IgD-negative memory B cell (primary cell): Measurements from ENCODE around the gene SPACDR. TPM values are rescaled to one million over a fixed set of nuclear protein-coding genes. Genes with fewer than 3 reads are reported as not detected.
"Not testable (repeated sequence)": the region's sequence is repeated elsewhere in the genome, so short reads cannot be mapped to it uniquely, and the experiment has no call there.

ENCODE experiments used
- H3K27ac Mint-ChIP-seq, 3 donors: one replicate each; pipeline ENCODE4 v1.8.0; 2020 to 2022; ENCODE audit warnings: mild to moderate bottlenecking in 3 of 3, mixed read lengths in 3 of 3, moderate library complexity in 1 of 3
- H3K27me3 Mint-ChIP-seq: one replicate; pipeline ENCODE4 v1.8.0; 2021; ENCODE audit warnings: mixed read lengths
- H3K36me3 Mint-ChIP-seq: one replicate; pipeline ENCODE4 v1.8.0; 2020; ENCODE audit warnings: mild to moderate bottlenecking, mixed read lengths
- H3K4me1 Mint-ChIP-seq, 3 donors: one replicate each; pipeline ENCODE4 v1.8.0; 2020 to 2022; ENCODE audit warnings: mixed read lengths in 3 of 3, mild to moderate bottlenecking in 1 of 3
- H3K4me3 Mint-ChIP-seq, 4 donors: one replicate each; pipeline ENCODE4 v1.8.0; 2020 to 2022; ENCODE audit warnings: mild to moderate bottlenecking in 4 of 4, mixed read lengths in 4 of 4, moderate library complexity in 3 of 4
- H3K9me3 Mint-ChIP-seq, 3 donors: one replicate each; pipeline ENCODE4 v1.8.0; 2020 to 2021; ENCODE audit warnings: mixed read lengths in 3 of 3, mild to moderate bottlenecking in 1 of 3
- polyA plus RNA-seq: library from polyadenylated mRNA; unstranded; fragments of 300-500 nt; fragmentation: Illumina TruSeq; gene quantifications from one replicate; pipeline ENCODE4 v1.2.3, GENCODE V29; 2021

SPACDR gene
- polyA plus RNA-seq, result 0.78 TPM

- Mint-ChIP-seq H3K27me3 (no peaks in the 10 kb centered on the region), H3K4me3 (no peak within 1 kb of the TSS), H3K9me3 (no peaks in the 10 kb centered on the region), H3K4me1 (peaks cover 0 to 2% (median 0%) of the 10 kb centered on the region in 3 donors), H3K36me3 (no peaks in the 10 kb centered on the region), H3K27ac (peak within 1 kb of the TSS in 2 of 3 donors; percentile 67 to 71)
These were observed at the start of gene SPACDR for GRCh38 chr7:100464210-100464660. Gene SPACDR, minus strand, starts transcription at chr7:100464260. Its CDS starts 235 bp downstream, at chr7:100464025.

- Mint-ChIP-seq H3K4me3 (no peak overlapping the region), H3K9me3 (no peaks in the 10 kb centered on the region), H3K27ac (no peak overlapping the region), H3K27me3 (peaks cover 5% of the 10 kb centered on the region), H3K4me1 (peaks cover 0 to 6% (median 3%) of the 10 kb centered on the region in 3 donors), H3K36me3 (no peaks in the 10 kb centered on the region)
These were observed 49.3 kb upstream of the SPACDR start for GRCh38 chr7:100513212-100513810.

GRCh38 chr7:100510437-100511239 is 46.6 kb upstream of the SPACDR start:
- Mint-ChIP-seq H3K27ac (no peak overlapping the region), H3K4me1 (peaks cover 0 to 3% (median 0%) of the 10 kb centered on the region in 3 donors), H3K36me3 (no peaks in the 10 kb centered on the region), H3K27me3 (peaks cover 5% of the 10 kb centered on the region), H3K9me3 (no peaks in the 10 kb centered on the region), H3K4me3 (no peak overlapping the region)

GRCh38 chr7:100509231-100509630 is 45.2 kb upstream of the SPACDR start:
- no peak overlapping the region for H3K27ac Mint-ChIP-seq
- peaks cover 0 to 3% (median 0%) of the 10 kb centered on the region in 3 donors for H3K4me1 Mint-ChIP-seq
- peaks cover 5% of the 10 kb centered on the region for H3K27me3 Mint-ChIP-seq
- H3K4me3 Mint-ChIP-seq, result no peak overlapping the region
- no peaks in the 10 kb centered on the region for H3K9me3 Mint-ChIP-seq
- H3K36me3 Mint-ChIP-seq, result no peaks in the 10 kb centered on the region

- Mint-ChIP-seq H3K9me3 (no peaks in the 10 kb centered on the region), H3K36me3 (no peaks in the 10 kb centered on the region), H3K27me3 (peaks cover 5% of the 10 kb centered on the region), H3K4me1 (peaks cover 0 to 2% (median 0%) of the 10 kb centered on the region in 3 donors), H3K27ac (no peak overlapping the region), H3K4me3 (no peak overlapping the region)
These were observed 42.4 kb upstream of the SPACDR start for GRCh38 chr7:100506356-100506923.

- H3K4me1 Mint-ChIP-seq, result peaks cover 0 to 2% (median 0%) of the 10 kb centered on the region in 3 donors
- H3K27ac Mint-ChIP-seq, result no peak overlapping the region
- H3K4me3 Mint-ChIP-seq, result no peak overlapping the region
- H3K36me3 Mint-ChIP-seq, result no peaks in the 10 kb centered on the region
- H3K9me3 Mint-ChIP-seq, result no peaks in the 10 kb centered on the region
- peaks cover 5% of the 10 kb centered on the region for H3K27me3 Mint-ChIP-seq
These were observed 41.0 kb upstream of the SPACDR start for GRCh38 chr7:100504887-100505611.

GRCh38 chr7:100504031-100504430 is 40.0 kb upstream of the SPACDR start:
- H3K9me3 Mint-ChIP-seq, H3K27me3 Mint-ChIP-seq, H3K4me1 Mint-ChIP-seq, H3K4me3 Mint-ChIP-seq, H3K27ac Mint-ChIP-seq, H3K36me3 Mint-ChIP-seq: not testable (repeated sequence)

- not testable (repeated sequence) for H3K36me3 Mint-ChIP-seq, H3K9me3 Mint-ChIP-seq, H3K27ac Mint-ChIP-seq, H3K4me1 Mint-ChIP-seq, H3K27me3 Mint-ChIP-seq, H3K4me3 Mint-ChIP-seq
These were observed 36.7 kb upstream of the SPACDR start for GRCh38 chr7:100500743-100501142.

GRCh38 chr7:100496509-100496908 is 32.4 kb upstream of the SPACDR start:
- Mint-ChIP-seq H3K36me3 (peaks cover 1% of the 10 kb centered on the region), H3K9me3 (no peaks in the 10 kb centered on the region), H3K4me1 (peaks cover 3 to 5% (median 4%) of the 10 kb centered on the region in 3 donors), H3K4me3 (no peak overlapping the region), H3K27me3 (peaks cover 13% of the 10 kb centered on the region), H3K27ac (no peak overlapping the region)

GRCh38 chr7:100493476-100494264 is 29.6 kb upstream of the SPACDR start:
- Mint-ChIP-seq H3K4me1 (peaks cover 3 to 9% (median 4%) of the 10 kb centered on the region in 3 donors), H3K36me3 (no peaks in the 10 kb centered on the region), H3K27me3 (peaks cover 15% of the 10 kb centered on the region), H3K4me3 (peak overlapping the region; percentile 38 to 89 (median 68)), H3K9me3 (no peaks in the 10 kb centered on the region), H3K27ac (no peak overlapping the region)

GRCh38 chr7:100492738-100493475 is 28.8 kb upstream of the SPACDR start:
- no peak overlapping the region for H3K27ac Mint-ChIP-seq
- peaks cover 3 to 9% (median 4%) of the 10 kb centered on the region in 3 donors for H3K4me1 Mint-ChIP-seq
- no peaks in the 10 kb centered on the region for H3K36me3 Mint-ChIP-seq
- H3K27me3 Mint-ChIP-seq, result peaks cover 15% of the 10 kb centered on the region
- no peaks in the 10 kb centered on the region for H3K9me3 Mint-ChIP-seq
- peak overlapping the region; percentile 35 to 89 (median 59) for H3K4me3 Mint-ChIP-seq

GRCh38 chr7:100491192-100491578 is 27.1 kb upstream of the SPACDR start:
- H3K27ac Mint-ChIP-seq, result no peak overlapping the region
- H3K9me3 Mint-ChIP-seq, result no peaks in the 10 kb centered on the region
- no peak overlapping the region for H3K4me3 Mint-ChIP-seq
- H3K36me3 Mint-ChIP-seq, result no peaks in the 10 kb centered on the region
- H3K4me1 Mint-ChIP-seq, result peaks cover 3 to 9% (median 4%) of the 10 kb centered on the region in 3 donors
- H3K27me3 Mint-ChIP-seq, result peaks cover 14% of the 10 kb centered on the region

GRCh38 chr7:100490483-100491191 is 26.6 kb upstream of the SPACDR start:
- Mint-ChIP-seq H3K4me1 (peaks cover 3 to 9% (median 4%) of the 10 kb centered on the region in 3 donors), H3K27me3 (peaks cover 18% of the 10 kb centered on the region), H3K27ac (no peak overlapping the region), H3K36me3 (no peaks in the 10 kb centered on the region), H3K4me3 (peak overlapping the region in 1 of 4 donors; percentile 13), H3K9me3 (no peaks in the 10 kb centered on the region)
